M059J (cell line): ENCODE results near the gene CD151. TPM values are rescaled to one million over a fixed set of nuclear protein-coding genes. Genes with fewer than 3 reads are reported as not detected.
A peak's percentile ranks its signal among the peaks of the same experiment; 100 is the strongest.

ENCODE experiments used
- DNase-seq: peaks from one replicate; pipeline ENCODE4 v3.0.0-alpha.2; 2012; ENCODE audit warnings: low read depth
- total RNA-seq: library from RNA; depleted of rRNA; stranded (reverse); fragments of >200 nt; shearing (Covaris generic); gene quantifications from 2 replicates; pipeline ENCODE4 v1.2.3, GENCODE V29; 2014

Gene CD151
- total RNA-seq, 1 experiment from 2014 or later: 642 TPM

- peak; percentile 80 for DNase-seq
Measured at GRCh38 chr11:797296-798092, 35.3 kb upstream of the CD151 start.

GRCh38 chr11:798093-798713, 34.5 kb upstream of the CD151 start, which contains the start of gene SLC25A22:
TSS of gene SLC25A22 (minus strand) at chr11:798281. CDS start at chr11:795006, 3,275 bp downstream.
- peak; percentile 72 for DNase-seq

DNA sequence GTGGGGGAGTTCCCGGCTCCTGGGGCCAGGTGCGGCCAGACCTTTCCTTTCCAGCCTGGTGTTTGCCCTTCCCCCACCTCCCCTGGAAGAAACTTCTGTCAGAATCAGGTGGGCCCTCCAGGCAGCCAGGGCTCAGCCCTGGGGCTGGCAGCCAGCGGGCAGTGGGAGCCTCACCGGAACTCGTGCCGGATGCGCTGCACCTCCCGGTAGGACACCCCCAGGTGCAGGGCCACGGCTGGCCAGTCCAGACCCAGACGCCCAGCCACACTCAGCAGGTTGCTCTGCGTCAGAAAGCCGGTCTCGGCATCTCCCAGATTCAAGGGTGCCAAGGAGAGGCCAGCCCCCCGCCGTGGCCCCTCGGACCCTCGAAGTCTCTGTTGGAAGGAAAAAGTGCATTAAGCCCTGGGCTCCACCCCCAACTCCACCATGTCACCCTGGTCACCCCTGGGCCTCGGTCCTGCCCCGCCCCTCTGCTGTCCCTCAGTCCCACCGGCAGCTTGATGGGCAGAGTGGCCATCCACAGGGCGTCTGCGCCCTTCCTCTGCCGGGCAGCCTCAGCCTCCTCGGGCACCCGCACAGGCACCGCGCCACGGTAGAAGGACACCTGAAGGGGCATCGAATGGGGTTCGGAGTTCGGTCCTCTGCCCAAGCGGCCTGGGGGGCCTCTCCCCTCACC, 33.0 kb upstream of the CD151 start:
- no peak for DNase-seq

DNA sequence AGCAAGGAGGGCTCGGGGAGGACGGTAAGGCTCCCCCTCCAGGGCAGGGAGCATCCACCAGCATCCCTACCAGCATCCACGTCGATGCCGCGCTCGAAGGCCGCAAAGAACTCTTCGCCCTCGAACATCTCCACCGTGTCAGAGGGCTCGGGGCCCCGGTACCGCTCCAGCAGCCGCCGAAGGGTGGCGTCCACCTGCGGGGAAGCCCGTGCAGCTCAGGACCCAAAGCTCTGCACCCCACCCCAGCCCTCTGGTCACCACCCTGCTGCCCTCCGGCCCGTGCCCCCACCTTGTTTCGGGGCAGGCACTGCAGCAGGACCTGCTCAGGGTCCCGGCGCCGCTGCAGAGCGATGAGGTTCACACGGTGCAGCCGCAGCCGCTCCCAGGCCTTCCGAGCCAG, 32.3 kb upstream of the CD151 start:
- DNase-seq: no peak

GRCh38 chr11:801097-801780, 31.5 kb upstream of the CD151 start:
- DNase-seq: no peak

- DNase-seq: no peak
Measured at GRCh38 chr11:802018-802617, 30.6 kb upstream of the CD151 start.

DNA sequence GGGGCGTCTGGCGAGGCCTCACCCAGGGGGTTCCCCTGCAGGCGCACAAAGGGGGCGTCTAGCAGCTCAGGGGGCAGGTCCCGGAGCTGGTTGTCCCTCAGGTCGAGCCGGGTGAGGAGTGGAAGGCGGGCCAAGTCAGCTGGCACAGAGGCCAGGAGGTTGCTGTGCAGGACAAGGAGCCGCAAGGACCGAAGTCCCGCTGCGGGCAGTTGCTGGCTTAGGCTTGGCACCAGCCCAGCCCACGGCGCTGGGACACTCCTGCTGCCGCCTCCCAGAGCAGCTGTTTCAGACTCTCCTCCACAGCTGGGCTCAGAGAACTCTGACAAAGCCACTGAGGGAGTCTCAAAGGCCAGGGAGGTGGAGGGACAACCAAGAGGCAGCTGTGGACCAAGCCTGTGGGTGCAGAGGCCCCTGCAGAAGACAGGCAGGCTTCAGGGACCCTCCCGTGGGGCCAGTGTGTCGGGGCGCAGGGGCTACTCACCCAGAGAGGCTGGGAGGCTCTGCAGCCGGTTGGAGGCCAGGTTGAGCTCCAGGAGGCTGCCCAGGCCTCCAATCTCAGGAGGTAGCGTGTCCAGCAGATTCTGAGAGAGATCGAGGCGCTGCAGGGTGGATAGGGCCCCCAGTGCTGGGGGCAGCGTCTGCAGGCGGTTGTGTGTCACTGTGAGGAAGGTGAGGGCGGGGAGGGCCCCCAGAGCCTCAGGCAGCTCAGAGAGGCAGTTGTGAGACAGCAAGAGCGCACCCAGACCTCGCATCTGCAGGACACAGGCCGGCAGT, 29.9 kb upstream of the CD151 start:
- DNase-seq: no peak

DNA sequence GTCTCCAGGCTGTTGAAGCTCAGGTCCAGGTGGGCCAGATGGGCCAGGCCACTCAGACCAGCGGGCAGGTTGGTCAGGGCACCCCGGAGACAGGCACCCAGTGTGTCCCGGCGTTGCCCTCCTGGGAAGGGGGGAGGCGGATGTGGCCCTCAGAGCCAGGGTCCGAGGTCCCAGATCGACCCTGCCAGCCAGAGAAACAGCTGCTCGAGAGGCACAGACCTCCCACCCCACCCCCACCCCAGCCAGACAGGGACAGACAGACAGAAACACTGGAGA, 29.3 kb upstream of the CD151 start:
- no peak for DNase-seq

GRCh38 chr11:803770-804598, 28.8 kb upstream of the CD151 start:
- no peak for DNase-seq

DNA sequence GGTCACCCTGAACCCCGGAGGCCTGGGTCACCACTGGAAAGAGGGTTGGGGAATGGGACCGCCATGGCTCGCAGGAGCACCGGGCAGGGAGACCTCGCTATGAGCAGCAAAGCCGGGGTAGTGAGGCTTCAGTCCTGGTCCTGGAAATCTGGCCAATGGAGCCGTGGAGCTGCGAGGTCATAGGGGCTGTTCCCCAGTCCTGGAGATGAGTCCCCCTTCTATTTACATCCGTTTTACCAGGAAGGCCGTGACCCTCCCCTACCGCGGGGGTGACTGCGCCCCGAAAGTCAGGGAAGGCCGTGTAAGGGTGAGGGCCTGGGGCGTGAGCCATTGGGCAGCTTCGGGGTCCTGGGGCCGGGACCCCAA, 28.2 kb upstream of the CD151 start:
- DNase-seq: no peak

GRCh38 chr11:808427-809286, 24.1 kb upstream of the CD151 start:
- peak; percentile 83 for DNase-seq

DNA sequence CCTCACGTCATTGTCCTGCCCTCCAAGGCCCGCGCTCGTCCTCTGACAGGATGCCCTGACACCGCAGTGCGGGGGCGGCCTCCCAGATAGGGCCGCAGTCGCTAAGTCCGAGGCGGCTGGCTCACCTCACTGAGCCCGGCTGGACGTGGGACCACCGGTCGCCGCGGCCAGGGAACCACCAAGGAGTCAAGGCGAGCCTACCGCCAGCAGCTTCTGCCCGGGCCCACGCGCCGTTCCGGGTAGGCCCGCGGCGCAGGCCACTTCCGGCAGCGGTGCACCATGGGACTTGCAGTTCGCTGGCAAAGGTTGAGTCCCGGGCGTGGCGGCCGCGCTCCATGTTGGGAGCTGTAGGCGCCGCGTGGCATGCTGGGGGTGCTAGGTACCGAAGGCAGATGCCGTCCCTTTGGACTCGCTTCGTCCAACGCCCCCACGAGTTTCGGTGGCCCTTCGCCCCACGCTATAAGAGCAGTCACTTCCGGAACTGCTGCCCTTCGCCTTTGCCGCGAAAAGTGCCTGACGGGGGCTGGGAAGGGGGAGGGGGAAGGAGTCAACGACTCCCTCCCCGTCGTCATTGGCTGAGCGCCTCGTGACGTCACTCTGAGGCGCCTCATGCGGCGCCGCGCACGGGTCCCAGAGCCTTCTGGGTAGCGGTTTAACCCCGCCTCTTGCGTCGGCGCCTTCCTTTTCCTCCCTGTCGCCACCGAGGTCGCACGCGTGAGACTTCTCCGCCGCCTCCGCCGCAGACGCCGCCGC, 23.3 kb upstream of the CD151 start, which contains the start of gene RPLP2:
Gene RPLP2 (plus strand): TSS at position 681 of the 753 bp plus-strand sequence. CDS start 268 bp downstream, outside the sequence.
- DNase-seq: peak; percentile 96

DNA sequence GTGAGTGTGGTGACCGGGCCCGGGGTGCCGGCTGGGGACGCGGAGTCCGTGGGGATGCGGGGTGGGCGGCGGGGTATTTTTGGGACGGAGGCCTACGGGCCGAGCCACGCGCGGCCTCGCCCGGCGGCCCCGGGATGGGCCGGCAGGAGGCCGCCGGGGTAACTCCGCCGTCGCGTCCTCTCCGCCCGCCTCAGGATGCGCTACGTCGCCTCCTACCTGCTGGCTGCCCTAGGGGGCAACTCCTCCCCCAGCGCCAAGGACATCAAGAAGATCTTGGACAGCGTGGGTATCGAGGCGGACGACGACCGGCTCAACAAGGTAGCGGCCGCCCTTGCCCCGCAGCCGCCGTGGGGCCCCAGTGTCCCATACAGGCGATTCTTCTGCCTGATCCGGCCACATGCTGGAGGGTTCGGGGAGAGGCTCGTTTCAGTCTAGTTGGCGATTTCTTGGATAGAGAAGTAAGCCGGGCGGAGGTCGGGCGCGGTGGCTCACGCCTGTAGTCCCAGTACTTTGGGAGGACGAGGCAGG, 22.6 kb upstream of the CD151 start:
- DNase-seq: no peak

DNA sequence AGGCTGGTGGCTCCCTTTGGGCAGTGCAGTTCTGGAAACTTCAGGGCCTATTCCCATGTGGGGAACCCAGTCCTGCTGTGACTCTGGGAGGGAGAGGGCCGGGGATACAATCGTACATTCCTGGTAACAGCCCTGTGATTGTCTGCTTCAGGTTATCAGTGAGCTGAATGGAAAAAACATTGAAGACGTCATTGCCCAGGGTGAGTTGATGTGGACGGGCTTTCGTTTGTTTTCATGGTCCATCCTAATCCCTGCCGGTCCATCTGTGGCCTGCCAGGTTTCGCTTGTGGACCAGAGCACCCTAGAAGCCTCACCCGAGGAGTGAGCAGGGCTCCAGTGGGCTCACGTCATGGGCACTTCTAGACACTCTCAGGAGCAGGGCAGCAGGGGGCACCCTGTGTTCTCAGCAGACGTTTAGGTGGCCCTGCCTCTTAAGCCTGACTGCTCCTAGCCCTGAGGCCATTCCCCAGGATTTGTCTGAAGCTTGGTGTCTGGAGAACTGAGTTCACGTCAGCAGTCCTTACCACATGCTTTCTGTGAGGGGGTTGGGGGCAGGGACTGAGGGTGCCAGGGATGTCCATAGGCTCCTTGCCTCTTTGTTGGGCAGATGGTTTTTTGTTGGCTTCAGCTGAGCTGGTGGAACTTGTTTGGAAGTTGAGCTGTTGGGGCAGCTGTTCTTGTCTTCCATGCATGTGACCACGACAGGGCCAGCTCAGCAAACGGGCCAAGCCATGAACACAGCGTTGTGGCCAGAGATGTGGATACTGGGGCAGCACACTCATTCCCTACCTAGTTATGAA, 21.1 kb upstream of the CD151 start:
- DNase-seq: no peak

- DNase-seq: no peak
Measured at GRCh38 chr11:812390-812789, 20.4 kb upstream of the CD151 start.

GRCh38 chr11:813072-813455, 19.7 kb upstream of the CD151 start:
- DNase-seq: no peak

- no peak for DNase-seq
Measured at GRCh38 chr11:813456-814096, 19.2 kb upstream of the CD151 start.
